Measurements from ENCODE around the gene DYNC2I2. TPM values are rescaled to one million over a fixed set of nuclear protein-coding genes. Genes with fewer than 3 reads are reported as not detected.

DYNC2I2 gene
- 10 to 100 TPM; 36.6 to 46.8 (median 44.0) TPM for total RNA-seq

DNA sequence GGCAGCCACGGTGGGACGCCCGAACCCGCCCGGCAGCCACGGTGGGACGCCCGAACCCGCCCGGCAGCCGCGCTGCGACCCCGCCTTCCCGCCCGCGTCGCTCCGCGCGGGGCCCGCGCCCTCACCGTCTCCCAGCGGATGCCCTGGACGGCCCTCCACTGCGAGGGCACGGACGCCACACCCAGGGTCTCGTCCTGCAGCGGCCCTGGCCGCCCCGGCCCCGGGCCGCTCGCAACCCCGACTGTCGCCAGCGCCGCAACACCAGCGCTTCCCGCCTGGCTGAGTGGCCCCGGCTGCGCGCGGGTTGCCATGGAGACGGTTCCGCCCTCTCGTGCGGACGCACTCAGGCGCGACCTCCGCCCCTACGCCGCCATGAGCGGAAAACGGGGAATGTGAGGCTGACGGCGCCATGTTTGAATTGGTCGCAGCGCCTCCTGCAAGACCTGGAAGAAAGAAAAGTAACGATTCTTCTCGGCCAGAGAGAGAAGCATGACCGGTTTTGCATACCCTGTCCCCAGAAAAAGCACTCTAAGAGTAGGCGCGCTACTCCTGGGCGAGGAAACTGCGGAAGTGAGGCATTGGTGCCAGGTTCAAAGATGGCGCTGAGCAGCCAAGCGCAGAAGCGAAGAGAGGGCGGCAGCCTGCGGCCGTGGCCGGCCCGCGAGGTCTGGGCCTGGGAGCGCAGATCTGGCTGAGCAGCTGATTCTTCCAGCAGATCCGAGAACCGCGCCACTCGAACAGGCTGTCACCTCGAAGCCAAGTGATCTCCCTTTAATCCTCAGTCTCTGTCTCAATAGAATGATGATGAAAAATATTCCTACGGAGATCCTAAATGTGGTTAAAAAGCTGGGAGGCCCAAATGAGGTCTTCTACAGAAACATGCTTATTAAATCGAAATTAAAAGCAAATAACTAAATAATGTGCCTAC, at the start of gene DYNC2I2:
TSS of gene DYNC2I2 (minus strand) at position 432 of the 928 bp plus-strand sequence. CDS start at position 311, 121 bp downstream.
- peak within 1 kb of the TSS; percentile 68 for H3K4me3 ChIP-seq (ENCODE audit: low read depth, poor library complexity, severe bottlenecking)
- DNase-seq (ENCODE audit: low spot score in 2 of 2), result peak; percentile 92 to 99
- TF ChIP-seq CTCF (IDR thresholded peaks at IDR 0.05), result no peak
- TF ChIP-seq POLR2A (IDR thresholded peaks at IDR 0.05), result no peak
- intact Hi-C loops (cut with DNase I; ENCODE audit: low total_unique reads), result no loop called here
- 1% methylated on average over 43 to 69 of the region's 86 CpGs for WGBS, 2 donors

- intact Hi-C loops (cut with DNase I; ENCODE audit: low total_unique reads), result no loop called here
- peak in 1 of 2 donors; percentile 74 for DNase-seq (ENCODE audit: low spot score in 2 of 2)
- no peak overlapping the region for H3K4me3 ChIP-seq (ENCODE audit: low read depth, poor library complexity, severe bottlenecking)
- TF ChIP-seq CTCF (IDR thresholded peaks at IDR 0.05) (no peak), POLR2A (IDR thresholded peaks at IDR 0.05) (no peak)
- 100% methylated on average over 1 of the region's 1 CpG for whole genome bisulfite sequencing, 2 donors
Observed at GRCh38 chr9:128706045-128706444, 49.4 kb upstream of the DYNC2I2 start.

GRCh38 chr9:128705051-128705965, 48.7 kb upstream of the DYNC2I2 start:
- peak in 1 of 2 donors; percentile 82 for DNase-seq (ENCODE audit: low spot score in 2 of 2)
- WGBS, 2 donors, result 81 to 85% methylated on average over 26 to 31 of the region's 36 CpGs
- intact Hi-C loops (cut with DNase I; ENCODE audit: low total_unique reads), result no loop called here
- H3K4me3 ChIP-seq (ENCODE audit: low read depth, poor library complexity, severe bottlenecking), result no peak overlapping the region
- TF ChIP-seq POLR2A (IDR thresholded peaks at IDR 0.05), result no peak
- TF ChIP-seq CTCF (IDR thresholded peaks at IDR 0.05), result no peak

- H3K4me3 ChIP-seq (ENCODE audit: low read depth, poor library complexity, severe bottlenecking), result no peak overlapping the region
- WGBS, 2 donors, result 78 to 86% methylated on average over 4 to 5 of the region's 5 CpGs
- peak in 1 of 2 donors; percentile 83 for DNase-seq (ENCODE audit: low spot score in 2 of 2)
- TF ChIP-seq CTCF (IDR thresholded peaks at IDR 0.05) (no peak), POLR2A (IDR thresholded peaks at IDR 0.05) (no peak)
- intact Hi-C loops (cut with DNase I; ENCODE audit: low total_unique reads), result no loop called here
Observed at GRCh38 chr9:128704356-128704670, 47.7 kb upstream of the DYNC2I2 start.

DNA sequence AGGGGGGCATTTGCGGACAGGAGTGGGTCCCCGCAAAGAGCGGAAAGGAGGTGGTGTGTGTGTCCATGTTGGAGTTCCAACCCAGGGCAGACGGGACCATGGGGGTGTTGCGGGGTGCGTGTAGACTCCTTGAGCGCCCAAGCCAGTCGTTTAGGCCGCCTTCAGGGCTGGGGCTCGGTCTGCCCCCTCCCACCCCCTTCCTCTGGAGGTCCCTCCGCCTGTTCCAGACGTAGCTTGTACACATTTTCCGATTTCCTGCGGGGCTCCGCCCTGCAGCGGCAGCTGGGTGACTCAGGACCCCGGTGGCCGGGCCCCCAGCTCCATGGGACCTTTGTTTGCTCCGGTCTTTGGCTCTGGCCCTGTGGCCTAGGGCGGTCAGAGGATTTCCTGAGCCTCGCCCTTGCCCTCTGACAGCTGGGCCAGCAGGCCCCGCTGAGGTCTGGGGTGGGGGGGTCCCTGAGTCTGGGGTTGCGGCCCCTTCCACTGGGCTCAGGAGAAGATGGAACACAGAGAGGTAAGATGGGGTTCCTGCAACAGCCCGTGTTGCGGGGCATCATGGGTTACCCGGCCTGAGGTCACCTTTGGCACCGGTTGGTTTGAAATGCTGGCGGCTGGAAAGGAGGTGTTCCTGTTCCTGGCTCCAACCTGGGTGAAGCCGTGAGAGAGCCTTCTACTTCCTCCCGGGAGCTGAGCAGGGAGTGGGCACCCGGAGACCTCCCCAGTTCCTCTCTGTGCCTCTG, 47.1 kb upstream of the DYNC2I2 start:
- no peak for TF ChIP-seq POLR2A (IDR thresholded peaks at IDR 0.05)
- no peak for TF ChIP-seq CTCF (IDR thresholded peaks at IDR 0.05)
- DNase-seq (ENCODE audit: low spot score in 2 of 2), result peak in 1 of 2 donors; percentile 86
- no peak overlapping the region for H3K4me3 ChIP-seq (ENCODE audit: low read depth, poor library complexity, severe bottlenecking)
- intact Hi-C loops (cut with DNase I; ENCODE audit: low total_unique reads), result no loop called here
- WGBS, 2 donors, result 72 to 76% methylated on average over 30 to 31 of the region's 31 CpGs

All from lower leg skin (tissue), 4 donors.